ENCODE measurements around the gene GRM1.

DNA sequence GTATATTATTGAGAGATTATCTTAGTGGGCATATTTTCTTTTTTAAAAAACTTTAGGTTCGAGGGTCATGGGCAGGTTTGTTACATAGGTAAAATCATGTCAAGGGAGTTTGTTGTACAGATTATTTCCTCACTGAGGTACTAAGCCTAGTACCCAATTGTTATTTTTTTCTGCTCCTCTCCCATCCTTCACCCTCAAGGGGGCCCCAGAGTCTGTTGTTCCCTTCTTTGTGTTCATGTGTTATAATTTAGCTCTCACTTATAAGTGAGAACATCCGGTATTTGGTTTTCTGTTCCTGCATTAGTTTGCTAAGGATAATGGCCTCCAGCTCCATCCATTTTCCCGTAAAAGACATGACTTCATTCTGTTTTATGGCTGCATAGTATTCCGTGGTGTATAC is 266.8 kb downstream of the GRM1 start:
- TF ChIP-seq POLR2AphosphoS5 (IDR thresholded peaks at IDR 0.05; ENCODE audit: low read depth), result no peak
- TF ChIP-seq, protein P1, sequence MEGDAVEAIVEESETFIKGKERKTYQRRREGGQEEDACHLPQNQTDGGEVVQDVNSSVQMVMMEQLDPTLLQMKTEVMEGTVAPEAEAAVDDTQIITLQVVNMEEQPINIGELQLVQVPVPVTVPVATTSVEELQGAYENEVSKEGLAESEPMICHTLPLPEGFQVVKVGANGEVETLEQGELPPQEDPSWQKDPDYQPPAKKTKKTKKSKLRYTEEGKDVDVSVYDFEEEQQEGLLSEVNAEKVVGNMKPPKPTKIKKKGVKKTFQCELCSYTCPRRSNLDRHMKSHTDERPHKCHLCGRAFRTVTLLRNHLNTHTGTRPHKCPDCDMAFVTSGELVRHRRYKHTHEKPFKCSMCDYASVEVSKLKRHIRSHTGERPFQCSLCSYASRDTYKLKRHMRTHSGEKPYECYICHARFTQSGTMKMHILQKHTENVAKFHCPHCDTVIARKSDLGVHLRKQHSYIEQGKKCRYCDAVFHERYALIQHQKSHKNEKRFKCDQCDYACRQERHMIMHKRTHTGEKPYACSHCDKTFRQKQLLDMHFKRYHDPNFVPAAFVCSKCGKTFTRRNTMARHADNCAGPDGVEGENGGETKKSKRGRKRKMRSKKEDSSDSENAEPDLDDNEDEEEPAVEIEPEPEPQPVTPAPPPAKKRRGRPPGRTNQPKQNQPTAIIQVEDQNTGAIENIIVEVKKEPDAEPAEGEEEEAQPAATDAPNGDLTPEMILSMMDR (IDR thresholded peaks at IDR 0.05; ENCODE audit: insufficient read depth, low read length), result no peak
- TF ChIP-seq, protein P2, sequence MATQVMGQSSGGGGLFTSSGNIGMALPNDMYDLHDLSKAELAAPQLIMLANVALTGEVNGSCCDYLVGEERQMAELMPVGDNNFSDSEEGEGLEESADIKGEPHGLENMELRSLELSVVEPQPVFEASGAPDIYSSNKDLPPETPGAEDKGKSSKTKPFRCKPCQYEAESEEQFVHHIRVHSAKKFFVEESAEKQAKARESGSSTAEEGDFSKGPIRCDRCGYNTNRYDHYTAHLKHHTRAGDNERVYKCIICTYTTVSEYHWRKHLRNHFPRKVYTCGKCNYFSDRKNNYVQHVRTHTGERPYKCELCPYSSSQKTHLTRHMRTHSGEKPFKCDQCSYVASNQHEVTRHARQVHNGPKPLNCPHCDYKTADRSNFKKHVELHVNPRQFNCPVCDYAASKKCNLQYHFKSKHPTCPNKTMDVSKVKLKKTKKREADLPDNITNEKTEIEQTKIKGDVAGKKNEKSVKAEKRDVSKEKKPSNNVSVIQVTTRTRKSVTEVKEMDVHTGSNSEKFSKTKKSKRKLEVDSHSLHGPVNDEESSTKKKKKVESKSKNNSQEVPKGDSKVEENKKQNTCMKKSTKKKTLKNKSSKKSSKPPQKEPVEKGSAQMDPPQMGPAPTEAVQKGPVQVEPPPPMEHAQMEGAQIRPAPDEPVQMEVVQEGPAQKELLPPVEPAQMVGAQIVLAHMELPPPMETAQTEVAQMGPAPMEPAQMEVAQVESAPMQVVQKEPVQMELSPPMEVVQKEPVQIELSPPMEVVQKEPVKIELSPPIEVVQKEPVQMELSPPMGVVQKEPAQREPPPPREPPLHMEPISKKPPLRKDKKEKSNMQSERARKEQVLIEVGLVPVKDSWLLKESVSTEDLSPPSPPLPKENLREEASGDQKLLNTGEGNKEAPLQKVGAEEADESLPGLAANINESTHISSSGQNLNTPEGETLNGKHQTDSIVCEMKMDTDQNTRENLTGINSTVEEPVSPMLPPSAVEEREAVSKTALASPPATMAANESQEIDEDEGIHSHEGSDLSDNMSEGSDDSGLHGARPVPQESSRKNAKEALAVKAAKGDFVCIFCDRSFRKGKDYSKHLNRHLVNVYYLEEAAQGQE (IDR thresholded peaks at IDR 0.05; ENCODE audit: insufficient replicate concordance, low read depth), result no peak

All from HL-60 (cell line).